Caco-2 (cell line): ENCODE measurements around the gene PDE11A. TPM values are rescaled to one million over a fixed set of nuclear protein-coding genes. Genes with fewer than 3 reads are reported as not detected.
A peak's percentile ranks its signal among the peaks of the same experiment; 100 is the strongest.

Source experiments
- BruUV-seq: library from RNA; stranded (reverse); fragments of 400-500 nt; replicated peaks from 2 replicates; lab custom pipeline; 2021; lab: Mats Ljungman, UMichigan
- CTCF ChIA-PET: fragments of 300-600 bp; sonication (Branson Sonifier 250); formaldehyde crosslinking; loops from one replicate; lab custom pipeline; 2022; ENCODE audit warnings: antibody characterized with exemption; lab: Charles Lee
- POLR2A ChIA-PET: fragments of 300-600 bp; sonication (Branson Sonifier 250); formaldehyde crosslinking; loops from one replicate; lab custom pipeline; 2022; ENCODE audit warnings: antibody characterized with exemption; lab: Charles Lee
- DNase-seq, 2 experiments: peaks; one replicate each; pipeline versions ENCODE4 v3.0.0 to v3.0.0-alpha.2; 2020 to 2022
- H3K27me3 ChIP-seq: replicated peaks from 2 replicates; pipeline ENCODE4 v1.6.0; 2011; ENCODE audit warnings: low read length; ENCODE audit not compliant: control insufficient read depth, insufficient read depth
- H3K36me3 ChIP-seq: 2 replicates; pipeline ENCODE4 v1.5.1; 2011; ENCODE audit warnings: low read length; ENCODE audit not compliant: control insufficient read depth, insufficient read depth
- H3K4me1 ChIP-seq: fragments of 250-450 bp; sonication (Bioruptor Pico); 2 replicates; pipeline ENCODE4 v1.5.1; 2020; ENCODE audit warnings: mild to moderate bottlenecking
- H3K4me3 ChIP-seq: 2 replicates; pipeline ENCODE4 v1.5.1; 2011; ENCODE audit warnings: low read depth, mild to moderate bottlenecking, control low read depth, low read length
- H3K9me3 ChIP-seq: fragments of 250-450 bp; sonication (Bioruptor Pico); 2 replicates; pipeline ENCODE4 v1.5.1; 2020; ENCODE audit warnings: mild to moderate bottlenecking, moderate library complexity
- H3K27ac Mint-ChIP-seq: one replicate; pipeline ENCODE4 v1.8.0; 2022; ENCODE audit warnings: mixed read lengths; ENCODE audit not compliant: unreplicated experiment
- H3K27me3 Mint-ChIP-seq: one replicate; pipeline ENCODE4 v1.8.0; 2022; ENCODE audit warnings: mixed read lengths; ENCODE audit not compliant: insufficient read depth, unreplicated experiment
- H3K36me3 Mint-ChIP-seq: one replicate; pipeline ENCODE4 v1.8.0; 2022; ENCODE audit warnings: mild to moderate bottlenecking, mixed read lengths; ENCODE audit not compliant: insufficient read depth, unreplicated experiment
- H3K4me1 Mint-ChIP-seq: one replicate; pipeline ENCODE4 v1.8.0; 2022; ENCODE audit warnings: low read depth, mixed read lengths; ENCODE audit not compliant: unreplicated experiment
- H3K4me3 Mint-ChIP-seq: one replicate; pipeline ENCODE4 v1.8.0; 2022; ENCODE audit warnings: mild to moderate bottlenecking, moderate library complexity, mixed read lengths; ENCODE audit not compliant: unreplicated experiment
- H3K9me3 Mint-ChIP-seq: one replicate; pipeline ENCODE4 v1.8.0; 2022; ENCODE audit warnings: mixed read lengths; ENCODE audit not compliant: unreplicated experiment
- CTCF ChIP-seq, 2 experiments: fragments of 200-600 bp in 1 of 2; IDR thresholded peaks; 1 replicate in 1 of 2; 2 replicates in 1 of 2; pipeline versions ENCODE4 v1.5.1 to v1.8.0; 2011 to 2022; ENCODE audit warnings: antibody characterized with exemption in 1 of 2, control low read depth in 1 of 2, inconsistent platforms in 1 of 2, low read depth in 1 of 2, low read length in 1 of 2, mild to moderate bottlenecking in 1 of 2, moderate library complexity in 1 of 2; ENCODE audit not compliant: insufficient read depth in 1 of 2, severe bottlenecking in 1 of 2, unreplicated experiment in 1 of 2
- intact Hi-C: fragments of 100-400 bp; cut with micrococcal nuclease; formaldehyde crosslinking; loops from one replicate; pipeline ENCODE4 v1.10.0; 2022; ENCODE audit not compliant: unreplicated experiment
- total RNA-seq: library from RNA; stranded (reverse); gene quantifications from 2 replicates; pipeline ENCODE4 v1.2.3, GENCODE V29; 2022

PDE11A gene
- total RNA-seq, 1 experiment from 2014 or later = 0.25 TPM

GRCh38 chr2:177894546-177894945 lies 178.0 kb downstream of the PDE11A start:
- no peak for TF ChIP-seq CTCF (IDR thresholded peaks at IDR 0.05; ENCODE audit: insufficient read depth in 1 of 2, low read depth in 1 of 2, low read length in 1 of 2, severe bottlenecking in 1 of 2, unreplicated experiment in 1 of 2)
- intact Hi-C loops = no loop called here
- peaks cover 11% of the 10 kb centered on the region for H3K4me1 ChIP-seq
- Mint-ChIP-seq H3K4me1 (peaks cover 18% of the 10 kb centered on the region), H3K36me3 (no peaks in the 10 kb centered on the region), H3K9me3 (no peaks in the 10 kb centered on the region), H3K4me3 (peak overlapping the region; percentile 1), H3K27ac (peak overlapping the region; percentile 2), H3K27me3 (no peaks in the 10 kb centered on the region)
- no peaks in the 10 kb centered on the region for H3K27me3 ChIP-seq
- BruUV-seq = no TSS peak
- no peaks in the 10 kb centered on the region; the same call in 1 of the 2 replicates for H3K9me3 ChIP-seq
- H3K4me3 ChIP-seq = no peak overlapping the region
- H3K36me3 ChIP-seq = no peaks in the 10 kb centered on the region
- no peak for DNase-seq
- CTCF ChIA-PET = no interaction called here
- POLR2A ChIA-PET = no interaction called here

DNA sequence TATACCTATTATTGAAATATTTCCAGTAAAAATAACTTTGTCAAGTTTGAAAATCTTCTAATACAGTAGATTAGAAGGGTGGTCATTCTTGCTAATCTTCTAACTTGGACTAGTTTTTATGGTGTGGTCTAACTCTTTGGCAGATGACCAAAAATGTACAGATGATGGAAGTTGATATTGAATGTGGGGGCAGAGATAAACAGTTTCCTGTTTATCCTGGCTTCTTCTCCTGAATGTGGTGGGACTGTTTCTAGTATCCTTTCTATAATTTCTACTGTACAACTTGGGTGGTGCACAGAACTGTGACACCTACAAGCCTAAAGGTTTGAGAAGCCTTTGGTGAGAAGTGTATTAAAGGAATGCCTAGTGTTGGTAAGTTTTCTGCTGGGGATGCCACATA lies 178.7 kb downstream of the PDE11A start:
- CTCF ChIA-PET = no interaction called here
- no peak overlapping the region for H3K4me3 ChIP-seq
- Mint-ChIP-seq H3K27ac (no peak overlapping the region), H3K36me3 (no peaks in the 10 kb centered on the region), H3K27me3 (no peaks in the 10 kb centered on the region), H3K4me3 (no peak overlapping the region), H3K9me3 (no peaks in the 10 kb centered on the region), H3K4me1 (peaks cover 18% of the 10 kb centered on the region)
- H3K36me3 ChIP-seq = no peaks in the 10 kb centered on the region
- H3K27me3 ChIP-seq = no peaks in the 10 kb centered on the region
- peaks cover 11% of the 10 kb centered on the region for H3K4me1 ChIP-seq
- TF ChIP-seq CTCF (IDR thresholded peaks at IDR 0.05; ENCODE audit: insufficient read depth in 1 of 2, low read depth in 1 of 2, low read length in 1 of 2, severe bottlenecking in 1 of 2, unreplicated experiment in 1 of 2) = no peak
- BruUV-seq = no TSS peak
- POLR2A ChIA-PET = no interaction called here
- intact Hi-C loops = no loop called here
- no peaks in the 10 kb centered on the region; the same call in 1 of the 2 replicates for H3K9me3 ChIP-seq
- DNase-seq = no peak

DNA sequence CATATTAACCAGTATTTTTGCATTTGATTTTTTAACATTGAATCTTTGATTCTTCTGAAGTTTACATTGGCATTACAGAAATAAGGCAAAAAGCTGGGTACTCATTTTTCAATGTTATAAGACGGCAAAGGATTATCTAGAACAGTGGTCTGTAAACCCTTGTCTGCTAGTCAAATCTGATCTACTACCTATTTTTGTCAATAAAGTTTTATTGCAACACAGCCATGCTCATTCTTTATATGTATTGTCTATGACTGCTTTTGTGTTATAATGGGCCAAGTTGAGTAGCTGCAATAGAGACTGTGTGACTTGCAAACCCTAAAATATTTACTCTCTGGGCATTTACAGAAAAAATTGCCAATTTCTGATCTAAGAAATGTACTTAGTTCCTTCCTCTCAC lies 181.0 kb downstream of the PDE11A start:
- DNase-seq = no peak
- BruUV-seq = no TSS peak
- Histone ChIP-seq H3K36me3 (no peaks in the 10 kb centered on the region), H3K4me3 (no peak overlapping the region), H3K9me3 (no peaks in the 10 kb centered on the region; the same call in 1 of the 2 replicates), H3K27me3 (no peaks in the 10 kb centered on the region), H3K4me1 (peaks cover 11% of the 10 kb centered on the region)
- H3K4me1 Mint-ChIP-seq = peaks cover 18% of the 10 kb centered on the region
- no peak overlapping the region for H3K4me3 Mint-ChIP-seq
- H3K36me3 Mint-ChIP-seq = no peaks in the 10 kb centered on the region
- TF ChIP-seq CTCF (IDR thresholded peaks at IDR 0.05; ENCODE audit: insufficient read depth in 1 of 2, low read depth in 1 of 2, low read length in 1 of 2, severe bottlenecking in 1 of 2, unreplicated experiment in 1 of 2) = no peak
- peaks cover 3% of the 10 kb centered on the region for H3K27me3 Mint-ChIP-seq
- intact Hi-C loops = no loop called here
- H3K27ac Mint-ChIP-seq = no peak overlapping the region
- H3K9me3 Mint-ChIP-seq = no peaks in the 10 kb centered on the region
- ChIA-PET CTCF (no interaction called here), POLR2A (no interaction called here)
